DMS 273 (cell line): ENCODE data around the gene S1PR2.
"Not testable (repeated sequence)": the region's sequence is repeated elsewhere in the genome, so short reads cannot be mapped to it uniquely, and the experiment has no call there.

ENCODE experiments used
- DNase-seq: peaks from one replicate; lab custom pipeline; 2025; ENCODE audit not compliant: unreplicated experiment; lab: John Stamatoyannopoulos, UW

The S1PR2 gene

DNA sequence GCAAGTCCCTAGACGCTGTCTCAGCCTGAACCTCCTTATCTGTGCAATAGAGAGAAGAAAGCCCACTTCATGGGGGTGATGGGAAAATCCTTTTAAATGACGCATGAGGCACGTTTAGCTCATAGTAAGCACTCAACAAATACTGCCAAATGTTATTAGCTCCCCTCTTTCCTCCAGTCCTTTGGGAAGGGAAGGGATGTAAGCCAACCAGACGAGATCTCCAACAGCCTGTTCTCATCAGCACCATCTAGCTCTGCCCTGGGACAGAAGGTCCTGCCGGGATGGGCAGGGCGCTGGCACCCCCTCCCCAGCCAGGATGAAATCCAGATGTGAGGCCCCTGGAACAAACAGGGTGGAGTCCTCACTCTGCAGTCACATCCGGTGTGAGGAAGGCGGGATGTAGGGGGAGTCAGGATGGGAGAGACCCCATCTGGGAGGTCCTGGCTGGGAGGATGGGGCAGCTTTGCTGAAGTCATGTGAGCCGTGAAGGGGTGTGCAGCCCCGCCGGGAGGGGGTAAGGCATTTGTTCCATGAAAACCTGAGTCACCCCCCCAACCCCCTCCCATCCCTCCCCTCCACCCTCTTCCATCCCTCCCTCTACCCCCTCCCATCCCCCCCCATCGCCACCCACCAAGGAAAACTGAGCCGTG, 4.6 kb downstream of the S1PR2 start:
- DNase-seq: no peak

GRCh38 chr19:10226021-10226375, 5.1 kb downstream of the S1PR2 start:
- no peak for DNase-seq

DNA sequence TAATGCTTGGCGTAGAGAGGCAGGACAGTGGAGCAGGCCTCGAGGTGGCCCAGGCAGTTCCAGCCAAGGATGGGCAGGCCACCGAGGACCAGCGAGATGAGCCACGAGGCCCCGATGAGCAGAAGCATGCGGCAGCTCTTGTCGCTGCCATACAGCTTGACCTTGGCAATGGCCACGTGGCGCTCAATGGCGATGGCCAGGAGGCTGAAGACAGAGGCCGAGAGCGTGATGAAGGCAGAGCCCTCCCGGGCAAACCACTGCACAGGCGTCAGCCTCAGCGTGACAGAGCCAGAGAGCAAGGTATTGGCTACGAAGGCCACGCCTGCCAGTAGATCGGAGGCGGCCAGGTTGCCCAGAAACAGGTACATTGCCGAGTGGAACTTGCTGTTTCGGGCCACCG, 6.8 kb downstream of the S1PR2 start:
- no peak for DNase-seq

DNA sequence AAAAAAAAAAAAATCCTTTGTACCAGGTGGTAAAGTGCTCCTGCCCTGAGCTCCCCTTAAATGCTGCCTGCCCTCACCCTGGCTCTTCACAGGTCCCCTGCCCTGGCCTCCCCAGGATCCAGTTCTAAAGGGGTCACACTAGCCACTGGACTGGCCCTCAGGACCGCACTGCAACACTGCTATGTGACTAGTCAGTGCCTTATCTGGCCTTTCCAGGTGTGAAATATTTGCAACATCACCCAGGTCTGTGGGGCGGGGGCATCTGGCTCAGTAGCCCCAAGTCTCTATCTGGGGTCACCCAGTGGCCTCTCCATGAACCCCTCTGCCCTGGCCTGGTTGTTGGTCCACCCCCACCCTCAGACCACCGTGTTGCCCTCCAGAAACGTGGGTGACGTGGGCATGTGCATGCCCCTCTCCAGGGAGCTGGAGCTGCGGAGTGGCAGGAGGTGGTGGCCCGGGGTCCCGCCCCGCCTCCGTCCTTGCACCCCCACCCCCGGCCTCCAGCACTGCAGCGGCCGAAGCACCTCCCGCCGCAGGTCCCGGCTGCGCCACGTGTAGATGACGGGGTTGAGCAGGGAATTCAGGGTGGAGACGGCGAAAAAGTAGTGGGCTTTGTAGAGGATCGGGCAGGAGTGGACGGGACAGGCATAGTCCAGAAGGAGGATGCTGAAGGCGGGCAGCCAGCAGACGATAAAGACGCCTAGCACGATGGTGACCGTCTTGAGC, 7.5 kb downstream of the S1PR2 start:
- DNase-seq: no peak

GRCh38 chr19:10222201-10222890, 8.8 kb downstream of the S1PR2 start:
- no peak for DNase-seq

- no peak for DNase-seq
Observed at GRCh38 chr19:10220695-10221094, 10.4 kb downstream of the S1PR2 start.

DNA sequence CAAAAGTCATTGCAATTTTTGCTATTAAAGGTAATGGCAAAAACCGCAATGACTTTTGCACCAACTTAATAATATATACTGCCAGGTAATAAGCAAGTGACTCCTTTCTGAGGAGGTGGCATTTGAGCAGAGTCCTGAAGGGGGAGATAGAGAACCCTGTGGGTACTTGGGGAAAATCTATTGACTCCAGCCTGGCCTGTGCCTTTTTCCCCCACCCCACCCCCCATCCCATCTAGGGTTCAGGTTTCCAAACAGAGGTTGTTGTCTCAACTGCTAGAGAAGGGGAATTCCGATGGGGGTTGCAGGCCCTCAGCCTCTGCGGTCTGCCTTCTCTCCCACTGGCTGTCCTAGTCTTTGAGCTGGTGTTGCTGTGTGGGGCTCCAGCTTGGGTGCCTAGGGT, 11.5 kb downstream of the S1PR2 start:
- DNase-seq: peak; percentile 65

DNA sequence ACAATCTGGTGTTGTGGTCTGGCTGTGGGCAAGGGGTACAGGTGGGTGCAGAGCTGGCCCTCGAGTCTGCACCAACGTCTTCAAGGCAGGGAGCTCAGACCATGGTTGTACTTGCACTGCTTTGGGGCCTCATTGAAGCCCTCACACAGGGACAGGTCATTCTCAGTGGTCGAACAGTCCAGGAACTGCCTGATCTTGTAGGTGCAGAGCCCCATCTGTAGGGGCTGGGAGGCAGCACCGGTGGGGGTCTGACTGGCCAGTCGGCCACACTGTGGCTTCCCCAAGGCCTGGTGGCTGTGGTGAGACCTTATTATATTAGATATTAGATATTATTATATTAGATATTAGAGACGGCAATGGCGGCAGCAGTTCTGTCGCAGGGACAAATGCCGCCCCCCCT, 14.0 kb downstream of the S1PR2 start:
- no peak for DNase-seq

DNA sequence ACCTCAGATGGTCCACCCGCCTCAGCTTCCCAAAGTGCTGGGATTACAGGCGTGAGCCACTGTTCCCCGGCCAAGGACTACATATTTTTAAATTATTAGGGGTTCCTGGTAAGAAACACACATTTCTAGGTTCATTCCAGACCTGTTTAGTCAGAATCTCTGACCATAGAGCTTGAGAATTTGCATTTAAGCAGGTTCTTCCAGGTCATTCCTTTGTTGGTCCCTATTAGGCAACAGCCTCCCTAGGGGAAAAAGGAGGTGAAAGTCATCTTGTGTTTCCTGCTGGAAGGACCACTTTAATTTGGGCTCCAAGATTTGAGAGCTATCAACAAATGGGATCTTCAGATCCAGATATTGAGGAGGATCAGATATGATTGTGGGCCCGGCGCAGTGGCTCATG, 16.3 kb downstream of the S1PR2 start:
- no peak for DNase-seq

- no peak for DNase-seq
Observed at GRCh38 chr19:10211691-10212090, 19.4 kb downstream of the S1PR2 start.

DNA sequence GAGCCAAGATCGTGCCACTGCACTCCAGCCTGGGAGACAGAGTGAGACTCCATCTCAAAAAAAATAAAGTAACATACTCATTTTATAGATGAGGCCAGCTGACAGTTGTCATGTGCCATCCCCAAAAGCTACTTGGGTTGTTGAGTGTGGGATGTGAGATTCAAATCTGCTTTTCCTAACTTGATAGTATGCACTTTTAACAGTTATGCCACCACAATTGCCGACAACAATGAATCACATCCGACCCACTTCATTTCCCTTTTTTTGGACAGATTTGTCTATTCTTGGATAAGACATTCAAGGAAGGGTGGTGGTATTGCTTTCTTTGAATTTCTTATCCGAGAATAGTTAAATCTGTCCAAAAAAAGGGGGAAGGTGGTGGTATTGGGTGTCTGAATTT, 20.1 kb downstream of the S1PR2 start:
- DNase-seq: no peak

DNA sequence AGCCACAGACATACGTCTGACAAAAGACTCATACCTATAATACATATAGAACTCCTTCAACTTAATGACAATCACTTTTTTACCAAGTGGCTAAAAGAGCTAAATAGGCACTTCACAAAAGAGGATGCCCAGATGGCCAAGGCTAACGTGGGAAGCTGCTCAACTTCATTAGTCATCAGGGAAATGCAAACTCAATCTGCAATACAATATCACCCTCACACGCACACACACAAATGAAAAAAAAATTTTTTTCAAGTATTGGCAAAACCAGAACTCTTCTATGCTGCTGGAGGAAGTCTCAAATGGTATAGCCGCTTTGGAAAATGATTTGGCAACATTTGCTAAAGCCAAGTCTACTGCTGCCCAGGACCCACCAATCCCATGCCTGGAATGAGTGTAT, 21.8 kb downstream of the S1PR2 start:
- DNase-seq: peak; percentile 41

DNA sequence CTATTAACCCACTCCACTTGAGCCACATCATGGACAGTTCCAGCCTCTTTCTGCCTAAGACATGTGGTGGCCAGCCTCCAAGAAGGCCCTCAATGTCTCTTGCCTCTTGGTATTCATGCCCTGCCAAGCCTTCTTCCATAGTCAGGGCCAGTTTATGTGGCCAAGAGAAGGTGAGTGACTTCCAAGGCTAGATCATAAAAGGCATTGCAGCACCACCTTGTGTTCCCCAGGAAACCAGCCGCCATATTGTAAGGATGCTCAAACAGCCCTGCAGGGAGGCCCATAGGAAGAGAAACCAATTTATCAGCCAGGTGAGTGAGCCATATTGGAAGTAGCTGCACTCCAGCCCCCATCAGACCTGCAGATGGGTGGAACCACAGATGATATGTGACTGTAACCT, 24.1 kb downstream of the S1PR2 start:
- no peak for DNase-seq

DNA sequence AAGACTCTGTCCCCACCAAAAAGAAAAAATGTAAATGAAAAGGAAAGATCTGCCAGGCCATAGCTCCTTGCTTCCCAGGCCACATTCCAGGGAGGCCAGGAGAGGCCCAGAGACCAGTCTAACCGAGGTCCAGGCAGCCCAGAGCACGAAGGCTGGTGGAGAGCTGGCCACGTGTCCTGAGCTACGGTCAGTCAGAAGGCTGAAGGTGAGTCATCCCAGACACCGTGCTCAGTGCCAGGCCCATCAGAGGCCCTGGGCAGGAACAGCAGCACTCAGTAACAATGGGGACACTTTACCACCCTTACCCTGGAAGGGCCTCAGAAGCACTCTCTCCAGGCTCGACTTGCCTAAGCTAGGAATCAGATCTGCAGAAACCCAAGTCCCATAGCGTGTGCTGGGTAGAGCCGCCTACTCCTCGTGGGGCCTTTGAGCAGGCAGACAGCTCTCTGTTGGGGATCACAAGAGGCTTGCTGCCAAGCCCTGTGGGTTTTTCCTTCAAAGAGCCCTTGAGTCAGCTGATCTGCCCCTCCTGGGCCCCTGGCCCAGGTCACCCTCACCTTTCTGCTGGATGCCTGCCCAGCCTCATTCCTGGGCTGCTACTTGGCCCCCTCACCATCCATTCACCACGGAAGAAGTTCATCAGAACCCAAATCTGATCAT, 24.8 kb downstream of the S1PR2 start:
- no peak for DNase-seq

- DNase-seq: no peak
Observed at GRCh38 chr19:10205636-10206035, 25.5 kb downstream of the S1PR2 start.

DNA sequence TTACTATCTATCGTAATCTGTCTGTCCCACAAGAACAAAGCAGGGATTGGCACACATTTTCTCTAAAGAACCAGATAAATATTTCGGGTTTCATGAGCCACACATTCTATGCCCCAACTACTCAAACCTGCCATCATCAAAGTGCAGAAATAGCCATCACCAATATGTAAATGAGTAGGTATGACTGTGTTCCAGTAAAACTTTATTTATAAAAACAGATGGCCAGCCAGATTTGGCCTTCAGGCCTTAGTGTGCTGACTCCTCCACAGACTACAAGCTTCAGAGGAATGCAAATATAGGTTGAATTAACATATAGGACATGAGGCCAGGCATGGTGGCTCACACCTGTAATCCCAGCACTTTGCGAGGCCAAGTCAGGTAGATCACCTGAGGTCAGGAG, 27.4 kb downstream of the S1PR2 start:
- DNase-seq: no peak

GRCh38 chr19:10201176-10201575, 30.0 kb downstream of the S1PR2 start:
- no peak for DNase-seq

GRCh38 chr19:10200101-10200500, 31.0 kb downstream of the S1PR2 start:
- DNase-seq: not testable (repeated sequence)

GRCh38 chr19:10198889-10199644, 32.1 kb downstream of the S1PR2 start:
- DNase-seq: not testable (repeated sequence)

DNA sequence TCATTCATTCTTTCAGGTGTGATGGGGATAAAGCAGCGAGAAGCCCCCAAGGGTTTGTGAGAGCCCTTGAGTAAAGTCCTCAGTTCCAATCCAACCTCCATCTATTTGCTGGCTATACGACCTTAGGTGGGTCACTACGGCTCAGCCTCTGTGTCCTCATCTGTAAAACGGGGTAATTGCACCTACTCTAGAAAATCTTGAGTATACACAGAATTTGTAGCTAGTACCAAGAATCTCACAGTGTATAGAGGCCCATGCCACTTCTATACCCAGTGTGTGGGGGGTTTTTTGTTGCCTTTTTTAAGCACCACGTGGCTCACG, 36.0 kb downstream of the S1PR2 start:
- no peak for DNase-seq

GRCh38 chr19:10194500-10195198, 36.5 kb downstream of the S1PR2 start, which contains the start of gene DNMT1:
Gene DNMT1, minus strand, starts transcription at chr19:10194953. Its CDS starts 54 bp downstream, at chr19:10194899.
- peak; percentile 99 for DNase-seq
